H1 (cell line): ENCODE measurements around the gene DNAJB5. TPM values are rescaled to one million over a fixed set of nuclear protein-coding genes. Genes with fewer than 3 reads are reported as not detected.

ENCODE experiments used
- CTCF ChIA-PET: fragments of 300-600 bp; sonication (Branson Sonifier 250); formaldehyde crosslinking; loops from one replicate; lab custom pipeline; 2021; ENCODE audit not compliant: partially characterized antibody; lab: Charles Lee
- POLR2A ChIA-PET: fragments of 300-600 bp; sonication (Branson Sonifier 250); formaldehyde crosslinking; loops from one replicate; lab custom pipeline; 2021; ENCODE audit warnings: inconsistent platforms; ENCODE audit not compliant: partially characterized antibody; lab: Charles Lee
- DNase-seq, 2 experiments: peaks; one replicate each; pipeline versions ENCODE4 v3.0.0 to v3.0.0-alpha.2; 2010 to 2022; ENCODE audit warnings: low spot score in 2 of 2, low read depth in 1 of 2, mixed read lengths in 1 of 2
- FAIRE-seq: peaks from 2 replicates; lab custom pipeline; 2011; peaks lifted over from hg19 to GRCh38; lab: Jason Lieb, UNC
- H2AFZ ChIP-seq: 2 replicates; pipeline ENCODE4 v1.8.1; 2012; ENCODE audit warnings: low read length, inconsistent platforms
- H2AK5ac ChIP-seq: 2 replicates; pipeline ENCODE4 v1.6.1; 2013; ENCODE audit warnings: low read depth, low read length
- H2BK120ac ChIP-seq: replicated peaks from 2 replicates; pipeline ENCODE3; 2013; ENCODE audit warnings: low read depth, low read length, inconsistent platforms
- H2BK12ac ChIP-seq: 2 replicates; pipeline ENCODE4 v1.6.1; 2013; ENCODE audit warnings: low read depth, low read length
- H2BK15ac ChIP-seq: 2 replicates; pipeline ENCODE4 v1.6.1; 2013; ENCODE audit warnings: low read length
- H2BK20ac ChIP-seq: 2 replicates; pipeline ENCODE4 v1.6.1; 2013; ENCODE audit warnings: low read length
- H2BK5ac ChIP-seq: 2 replicates; pipeline ENCODE4 v1.6.1; 2013; ENCODE audit warnings: low read depth, low read length
- H3K14ac ChIP-seq: 2 replicates; pipeline ENCODE4 v1.6.1; 2013; ENCODE audit warnings: inconsistent platforms; ENCODE audit not compliant: insufficient read length
- H3K18ac ChIP-seq: 2 replicates; pipeline ENCODE4 v1.6.1; 2013; ENCODE audit warnings: low read length; ENCODE audit errors: extremely low read depth
- H3K23ac ChIP-seq: 2 replicates; pipeline ENCODE4 v1.6.1; 2013; ENCODE audit warnings: inconsistent platforms; ENCODE audit not compliant: insufficient read length
- H3K23me2 ChIP-seq: 2 replicates; pipeline ENCODE4 v1.6.1; 2013; ENCODE audit warnings: low read depth, low read length
- H3K27ac ChIP-seq: 2 replicates; pipeline ENCODE4 v1.6.1; 2011; ENCODE audit warnings: low read depth, low read length, inconsistent platforms
- H3K27me3 ChIP-seq, 4 experiments: replicated peaks in 1 of 4; 1 replicate in 1 of 4; 2 replicates in 3 of 4; pipeline versions ENCODE4 v1.6.1 to v1.8.1; 2011 to 2013; ENCODE audit warnings: low read length in 3 of 4, mild to moderate bottlenecking in 3 of 4, inconsistent platforms in 2 of 4, mixed read lengths in 2 of 4, moderate library complexity in 1 of 4; ENCODE audit not compliant: control insufficient read depth in 3 of 4, insufficient read depth in 3 of 4; ENCODE audit errors: extremely low read depth in 1 of 4
- H3K36me3 ChIP-seq, 4 experiments: 2 replicates each; pipeline versions ENCODE4 v1.6.1 to v1.8.1; 2011 to 2013; ENCODE audit warnings: mild to moderate bottlenecking in 4 of 4, low read length in 3 of 4, moderate library complexity in 2 of 4, control low read depth in 1 of 4, inconsistent platforms in 1 of 4; ENCODE audit not compliant: insufficient read depth in 4 of 4, control insufficient read depth in 2 of 4
- H3K4ac ChIP-seq: replicated peaks from 2 replicates; pipeline ENCODE3; 2013; ENCODE audit warnings: low read length, low read depth, mixed read lengths, inconsistent platforms; ENCODE audit not compliant: insufficient read length
- H3K4me1 ChIP-seq, 4 experiments: replicated peaks in 1 of 4; 1 replicate in 1 of 4; 2 replicates in 3 of 4; pipeline versions ENCODE4 v1.6.1 to v1.8.1; 2011 to 2013; ENCODE audit warnings: low read length in 3 of 4, inconsistent platforms in 2 of 4, mixed read lengths in 1 of 4; ENCODE audit not compliant: insufficient read depth in 4 of 4, control insufficient read depth in 3 of 4
- H3K4me2 ChIP-seq, 2 experiments: 2 replicates each; pipeline versions ENCODE4 v1.6.1 to v1.8.1; 2011 to 2013; ENCODE audit warnings: low read depth in 2 of 2, low read length in 2 of 2, control low read depth in 1 of 2, inconsistent platforms in 1 of 2, mild to moderate bottlenecking in 1 of 2; ENCODE audit not compliant: insufficient read depth in 1 of 2
- H3K4me3 ChIP-seq, 4 experiments: fragments of 200-600, 300-600 bp in 1 of 4; sonication (generic), shearing (Covaris generic), sonication (Bioruptor Twin) in 1 of 4; 2 replicates each; pipeline versions ENCODE4 v1.5.1 to v1.8.1; 2011 to 2016; ENCODE audit warnings: low read length in 4 of 4, low read depth in 3 of 4, control low read depth in 2 of 4, inconsistent platforms in 2 of 4, mild to moderate bottlenecking in 2 of 4, mixed read lengths in 1 of 4, moderate library complexity in 1 of 4; ENCODE audit not compliant: insufficient read depth in 2 of 4; ENCODE audit errors: extremely low read depth in 1 of 4
- H3K56ac ChIP-seq: replicated peaks from 2 replicates; pipeline ENCODE3; 2013; ENCODE audit warnings: low read depth, mild to moderate bottlenecking, mixed read lengths, low read length, inconsistent platforms; ENCODE audit not compliant: insufficient read length
- H3K79me1 ChIP-seq: 2 replicates; pipeline ENCODE4 v1.6.1; 2013; ENCODE audit warnings: low read depth, low read length, control low read depth
- H3K79me2 ChIP-seq, 2 experiments: 2 replicates each; pipeline versions ENCODE4 v1.6.1 to v1.8.1; 2012 to 2013; ENCODE audit warnings: low read length in 2 of 2, mild to moderate bottlenecking in 2 of 2, inconsistent platforms in 1 of 2; ENCODE audit not compliant: insufficient read depth in 2 of 2, control insufficient read depth in 1 of 2
- H3K9ac ChIP-seq, 4 experiments: replicated peaks in 1 of 4; 1 replicate in 1 of 4; 2 replicates in 3 of 4; pipeline versions ENCODE4 v1.6.1 to v1.8.1; 2011 to 2013; ENCODE audit warnings: low read depth in 3 of 4, low read length in 3 of 4, control low read depth in 2 of 4, mild to moderate bottlenecking in 2 of 4, moderate library complexity in 2 of 4, inconsistent platforms in 1 of 4; ENCODE audit errors: extremely low read depth in 1 of 4
- H3K9me3 ChIP-seq, 2 experiments: 2 replicates each; pipeline versions ENCODE4 v1.6.1 to v1.8.1; 2012 to 2013; ENCODE audit warnings: mild to moderate bottlenecking in 2 of 2, moderate library complexity in 2 of 2, control low read depth in 1 of 2, inconsistent platforms in 1 of 2, low read depth in 1 of 2, low read length in 1 of 2, mixed read lengths in 1 of 2; ENCODE audit not compliant: insufficient read depth in 2 of 2
- H4K20me1 ChIP-seq, 2 experiments: replicated peaks in 1 of 2; 2 replicates each; pipeline versions ENCODE3 to v1.8.1; 2011 to 2013; ENCODE audit warnings: inconsistent platforms in 2 of 2, low read length in 2 of 2, mild to moderate bottlenecking in 1 of 2; ENCODE audit not compliant: insufficient read depth in 2 of 2, control insufficient read depth in 1 of 2
- H4K5ac ChIP-seq: 2 replicates; pipeline ENCODE4 v1.6.1; 2013; ENCODE audit warnings: low read length, low read depth, mixed read lengths, inconsistent platforms; ENCODE audit not compliant: insufficient read length
- H4K8ac ChIP-seq: 2 replicates; pipeline ENCODE4 v1.8.0; 2013; ENCODE audit warnings: mild to moderate bottlenecking, moderate library complexity, low read length, inconsistent platforms; ENCODE audit not compliant: insufficient read depth; ENCODE audit errors: extremely low read depth
- H4K91ac ChIP-seq: replicated peaks from 2 replicates; pipeline ENCODE3; 2013; ENCODE audit warnings: low read length, mixed read lengths, inconsistent platforms; ENCODE audit not compliant: insufficient read length
- ASH2L ChIP-seq: fragments of 200-600, 300-600 bp; sonication (generic); IDR thresholded peaks from one replicate; pipeline ENCODE4 v1.7.1; 2017; ENCODE audit warnings: low read length
- CBX8 ChIP-seq: fragments of 300-800, 300-1000 bp; sonication (generic); IDR thresholded peaks from 2 replicates; pipeline ENCODE4 v1.7.1; 2016; ENCODE audit warnings: low read depth, low read length, borderline replicate concordance
- CEBPB ChIP-seq: IDR thresholded peaks from 2 replicates; pipeline ENCODE4 v1.6.1; 2012; ENCODE audit warnings: low read depth, low read length
- EGR1 ChIP-seq: IDR thresholded peaks from 2 replicates; pipeline ENCODE4 v1.6.1; 2011; ENCODE audit warnings: low read depth, low read length, borderline replicate concordance
- NRF1 ChIP-seq: IDR thresholded peaks from 2 replicates; pipeline ENCODE4 v1.6.1; 2011; ENCODE audit warnings: mild to moderate bottlenecking, low read depth, low read length, improper control_type of control experiment
- RNF2 ChIP-seq: fragments of 200-900, 300-1000 bp; sonication (generic); IDR thresholded peaks from 2 replicates; pipeline ENCODE4 v1.7.1; 2016; ENCODE audit warnings: borderline replicate concordance, low read depth, mild to moderate bottlenecking, antibody characterized with exemption, low read length; ENCODE audit not compliant: poor library complexity, severe bottlenecking; ENCODE audit errors: missing control alignments
- SAP30 ChIP-seq: fragments of 300-600 bp; sonication (generic); IDR thresholded peaks from 2 replicates; pipeline ENCODE4 v1.7.1; 2012; ENCODE audit warnings: low read length, moderate library complexity, mild to moderate bottlenecking, inconsistent platforms; ENCODE audit not compliant: insufficient read depth, insufficient replicate concordance
- TEAD4 ChIP-seq: IDR thresholded peaks from 2 replicates; pipeline ENCODE4 v1.6.1; 2012; ENCODE audit warnings: low read depth, low read length, inconsistent platforms, mixed read lengths
- WGBS, 2 experiments: shearing (Covaris generic) in 1 of 2; methylation state at CpG; one replicate each; pipeline versions ENCODE4 v1.1.6 to v1.1.7; 2013 to 2015; ENCODE audit warnings: low lambda C conversion rate in 2 of 2, mixed read lengths in 2 of 2, inconsistent platforms in 1 of 2, low coverage in 1 of 2, missing lambda C conversion rate in 1 of 2; ENCODE audit not compliant: insufficient replicate concordance in 2 of 2, insufficient coverage in 1 of 2, insufficient read length in 1 of 2; ENCODE audit errors: extremely low coverage in 1 of 2, missing lambda C conversion rate in 1 of 2; 5-methylcytosine and 5-hydroxymethylcytosine counted together
- polyA plus RNA-seq, 7 experiments: library from polyadenylated mRNA; depleted of rRNA in 3 of 7; stranded (reverse) in 5 of 7; unstranded in 2 of 7; fragments of >200 nt in 5 of 7; fragments of 200-250 nt in 2 of 7; gene quantifications; 1 replicate in 5 of 7; 2 replicates in 1 of 7; 4 replicates in 1 of 7; pipeline versions ENCODE4 v1.2.1 to v1.2.3, GENCODE V29; 2011 to 2013; ENCODE audit warnings: missing spikeins in 2 of 7, mixed read lengths in 2 of 7
- total RNA-seq: library from RNA; stranded (reverse); fragmentation: NEBNext Ultra II Directional; extraction: Animal tissue kit (Norgen Biotek cat#: 25700); gene quantifications from 2 replicates; pipeline ENCODE4 v1.2.1, GENCODE V29; 2021
- TF ChIP-seq, protein P1 (sequence below): IDR thresholded peaks from 2 replicates; pipeline ENCODE4 v1.6.1; 2012; ENCODE audit warnings: low read length, inconsistent platforms
- TF ChIP-seq, protein P2 (sequence below): IDR thresholded peaks from 2 replicates; pipeline ENCODE4 v1.6.1; 2011; ENCODE audit warnings: low read depth, mild to moderate bottlenecking, low read length; ENCODE audit not compliant: insufficient read depth

Gene DNAJB5
- total and polyA plus RNA-seq, 2 of the 8 experiments (the other 6 are each of a cell fraction or from before 2014, with no cell fraction given): 25.0 to 34.1 TPM

DNA sequence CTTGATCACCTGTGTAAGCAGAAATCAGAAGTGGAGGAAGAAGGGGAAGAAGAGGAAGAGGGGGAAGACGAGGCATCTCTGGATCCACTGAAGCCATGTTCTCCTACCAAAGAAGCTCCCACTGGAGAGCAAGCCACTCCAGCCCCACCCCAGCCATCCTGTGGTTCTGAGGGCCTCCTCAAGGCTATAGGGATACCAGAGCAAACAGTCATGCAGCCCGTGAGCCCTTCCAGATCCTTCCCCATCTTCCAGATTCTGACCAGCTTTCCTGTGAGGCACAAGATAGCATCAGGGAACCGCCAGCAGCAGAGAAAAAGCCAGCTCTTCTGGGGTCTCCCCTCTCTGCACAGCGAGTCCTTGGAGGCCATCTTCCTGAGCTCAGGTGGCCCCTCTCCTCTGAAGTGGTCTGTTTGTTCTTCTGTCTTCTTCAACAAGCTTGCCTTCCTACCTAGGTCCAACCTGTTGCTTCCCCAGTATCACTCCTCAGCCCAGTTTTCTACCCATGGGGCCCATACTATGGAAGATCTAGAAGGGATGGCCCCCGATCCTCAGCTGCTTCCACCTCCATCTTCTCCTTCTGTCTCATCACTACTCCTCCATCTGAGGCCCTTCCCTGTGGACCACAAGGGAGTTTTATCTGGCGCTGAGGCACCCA, 53.5 kb downstream of the DNAJB5 start:
- Histone ChIP-seq H2BK12ac (0 out of 2 replicates have a peak overlapping the region, but pooled peaks have one; percentile 9), H3K4me1 (peaks cover 0 to 2% (median 0%) of the 10 kb centered on the region in 4 experiments; a peak in 2 of 7 replicates), H3K4me2 (no peak overlapping the region), H3K4ac (no peak overlapping the region), H3K79me2 (no peaks in the 10 kb centered on the region), H3K56ac (no peak overlapping the region), H3K27me3 (no peaks in the 10 kb centered on the region), H2BK15ac (no peak overlapping the region), H3K4me3 (no peak overlapping the region), H4K5ac (no peak overlapping the region), H3K79me1 (no peaks in the 10 kb centered on the region), H3K9ac (no peak overlapping the region), H4K8ac (no peak overlapping the region), H3K14ac (no peak overlapping the region), H3K27ac (no peak overlapping the region), H2BK20ac (no peak overlapping the region), H2BK120ac (no peak overlapping the region), H3K23ac (no peak overlapping the region), H3K9me3 (no peaks in the 10 kb centered on the region), H3K23me2 (no peaks in the 10 kb centered on the region), H2BK5ac (no peak overlapping the region), H3K18ac (no peak overlapping the region), H2AK5ac (no peak overlapping the region), H3K36me3 (peaks cover 0 to 6% (median 4%) of the 10 kb centered on the region in 4 experiments; a peak in 4 of 8 replicates), H4K91ac (no peak overlapping the region), H4K20me1 (no peaks in the 10 kb centered on the region), H2AFZ (no peak overlapping the region)
- DNase-seq: no peak
- WGBS, 2 experiments: 86% methylated on average over 6 of the region's 6 CpGs; no CpG with 5 or more reads in 1 of the 2 experiments
- CTCF ChIA-PET: interaction anchor here (0.8 to 3.3 kb wide), 6 partner anchors 8 to 343 kb away, joined by 3 to 26 read pairs (median 6); partner anchors contain the start of gene PIGO
- POLR2A ChIA-PET: interaction anchor here (1.0 to 3.0 kb wide), 10 partner anchors 8 to 57 kb away, joined by 3 to 17 read pairs (median 4); partner anchors contain the start of genes FANCG and VCP
- no peak for FAIRE-seq
- TF ChIP-seq TEAD4: no peak
- TF ChIP-seq ASH2L: no peak
- TF ChIP-seq, protein P1, sequence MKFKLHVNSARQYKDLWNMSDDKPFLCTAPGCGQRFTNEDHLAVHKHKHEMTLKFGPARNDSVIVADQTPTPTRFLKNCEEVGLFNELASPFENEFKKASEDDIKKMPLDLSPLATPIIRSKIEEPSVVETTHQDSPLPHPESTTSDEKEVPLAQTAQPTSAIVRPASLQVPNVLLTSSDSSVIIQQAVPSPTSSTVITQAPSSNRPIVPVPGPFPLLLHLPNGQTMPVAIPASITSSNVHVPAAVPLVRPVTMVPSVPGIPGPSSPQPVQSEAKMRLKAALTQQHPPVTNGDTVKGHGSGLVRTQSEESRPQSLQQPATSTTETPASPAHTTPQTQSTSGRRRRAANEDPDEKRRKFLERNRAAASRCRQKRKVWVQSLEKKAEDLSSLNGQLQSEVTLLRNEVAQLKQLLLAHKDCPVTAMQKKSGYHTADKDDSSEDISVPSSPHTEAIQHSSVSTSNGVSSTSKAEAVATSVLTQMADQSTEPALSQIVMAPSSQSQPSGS: no peak
- no peak for TF ChIP-seq EGR1
- no peak for TF ChIP-seq CBX8
- no peak for TF ChIP-seq RNF2
- TF ChIP-seq SAP30: no peak
- no peak for TF ChIP-seq NRF1
- TF ChIP-seq, protein P2, sequence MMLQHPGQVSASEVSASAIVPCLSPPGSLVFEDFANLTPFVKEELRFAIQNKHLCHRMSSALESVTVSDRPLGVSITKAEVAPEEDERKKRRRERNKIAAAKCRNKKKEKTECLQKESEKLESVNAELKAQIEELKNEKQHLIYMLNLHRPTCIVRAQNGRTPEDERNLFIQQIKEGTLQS: no peak
- TF ChIP-seq CEBPB: no peak
